Measurements from ENCODE around the gene EEF1AKMT3. TPM values are rescaled to one million over a fixed set of nuclear protein-coding genes. Genes with fewer than 3 reads are reported as not detected.

Gene EEF1AKMT3
- total RNA-seq, 4 donors from 2014 or later, result 10.3 to 14.6 (median 11.4) TPM

- TF ChIP-seq CTCF (IDR thresholded peaks at IDR 0.05; ENCODE audit: low read depth), result no peak
Measured at GRCh38 chr12:57777911-57778310, 5.5 kb downstream of the EEF1AKMT3 start.

GRCh38 chr12:57779736-57780135 is 7.3 kb downstream of the EEF1AKMT3 start:
- no peak for TF ChIP-seq CTCF (IDR thresholded peaks at IDR 0.05; ENCODE audit: low read depth)

- TF ChIP-seq CTCF (IDR thresholded peaks at IDR 0.05; ENCODE audit: low read depth), result no peak
Measured at GRCh38 chr12:57780284-57780897, 8.0 kb downstream of the EEF1AKMT3 start.

- no peak for TF ChIP-seq CTCF (IDR thresholded peaks at IDR 0.05; ENCODE audit: low read depth)
Measured at GRCh38 chr12:57781244-57781643, 8.8 kb downstream of the EEF1AKMT3 start.

GRCh38 chr12:57781801-57782200 is 9.4 kb downstream of the EEF1AKMT3 start:
- no peak for TF ChIP-seq CTCF (IDR thresholded peaks at IDR 0.05; ENCODE audit: low read depth)

GRCh38 chr12:57782243-57782607 is 9.8 kb downstream of the EEF1AKMT3 start:
- TF ChIP-seq CTCF (IDR thresholded peaks at IDR 0.05; ENCODE audit: low read depth), result no peak

GRCh38 chr12:57782608-57783465 is 10.4 kb downstream of the EEF1AKMT3 start, which contains the start of gene TSFM:
TSFM (plus strand) TSS chr12:57782787; CDS start chr12:57782802, 15 bp downstream.
- TF ChIP-seq CTCF (IDR thresholded peaks at IDR 0.05; ENCODE audit: low read depth), result no peak
